Neural crest cell (in vitro differentiated cells): ENCODE data around the gene THOC3. TPM values are rescaled to one million over a fixed set of nuclear protein-coding genes. Genes with fewer than 3 reads are reported as not detected.
A peak's percentile ranks its signal among the peaks of the same experiment; 100 is the strongest.
"Not testable (repeated sequence)": the region's sequence is repeated elsewhere in the genome, so short reads cannot be mapped to it uniquely, and the experiment has no call there.

Experiments
- DNase-seq: peaks from one replicate; pipeline ENCODE4 v3.0.0; 2021; ENCODE audit warnings: low read depth, mixed read lengths, low spot score
- H3K27ac Mint-ChIP-seq: one replicate; pipeline ENCODE4 v1.8.0; 2021; ENCODE audit warnings: mild to moderate bottlenecking, mixed read lengths; ENCODE audit not compliant: unreplicated experiment
- H3K27me3 Mint-ChIP-seq: 2 replicates; pipeline ENCODE4 v1.8.0; 2021; ENCODE audit warnings: low read depth, mild to moderate bottlenecking, mixed read lengths
- H3K36me3 Mint-ChIP-seq: 2 replicates; pipeline ENCODE4 v1.8.0; 2021; ENCODE audit warnings: low read depth, mild to moderate bottlenecking, mixed read lengths
- H3K4me1 Mint-ChIP-seq: 2 replicates; pipeline ENCODE4 v1.8.0; 2021; ENCODE audit warnings: mixed read lengths
- H3K4me3 Mint-ChIP-seq: one replicate; pipeline ENCODE4 v1.8.0; 2021; ENCODE audit warnings: mild to moderate bottlenecking, mixed read lengths
- H3K9me3 Mint-ChIP-seq: 2 replicates; pipeline ENCODE4 v1.8.0; 2021; ENCODE audit warnings: mixed read lengths
- CTCF ChIP-seq: fragments of 200-600 bp; sonication (generic); conservative IDR thresholded peaks from 2 replicates; pipeline ENCODE4 v1.5.0; 2021; ENCODE audit warnings: antibody characterized with exemption, mild to moderate bottlenecking
- total RNA-seq: library from RNA; stranded (reverse); gene quantifications from 2 replicates; pipeline ENCODE4 v1.2.1, GENCODE V29; 2021

The THOC3 gene
- total RNA-seq, 1 donor from 2014 or later = 89.0 TPM

- H3K9me3 Mint-ChIP-seq, H3K4me1 Mint-ChIP-seq, H3K27ac Mint-ChIP-seq, H3K36me3 Mint-ChIP-seq, H3K27me3 Mint-ChIP-seq, DNase-seq: not testable (repeated sequence)
- H3K4me3 Mint-ChIP-seq = peak overlapping the region; percentile 88
These were observed 266 bp upstream of the THOC3 start for GRCh38 chr5:175968381-175968780.

DNA sequence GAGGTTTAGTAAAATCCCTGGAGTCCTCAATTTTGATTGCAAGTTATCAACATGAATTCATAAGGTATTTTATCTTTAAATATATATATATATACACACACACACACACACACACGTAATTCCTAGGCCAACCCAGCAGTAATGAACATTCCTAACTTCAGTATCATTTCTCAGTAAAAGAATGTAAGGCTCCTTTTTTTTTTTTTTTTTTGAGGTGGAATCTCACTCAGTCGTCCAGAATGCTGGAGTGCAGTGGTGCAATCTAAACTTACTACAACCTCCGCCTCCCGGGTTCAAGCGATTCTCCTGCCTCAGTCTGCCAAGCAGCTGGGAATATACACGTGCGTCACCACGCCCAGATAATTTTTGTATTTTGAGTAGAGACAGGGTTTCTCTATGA, 5.8 kb downstream of the THOC3 start:
- not testable (repeated sequence) for H3K4me3 Mint-ChIP-seq, DNase-seq, H3K27ac Mint-ChIP-seq, H3K4me1 Mint-ChIP-seq, H3K27me3 Mint-ChIP-seq, H3K9me3 Mint-ChIP-seq, H3K36me3 Mint-ChIP-seq

- not testable (repeated sequence) for H3K9me3 Mint-ChIP-seq, H3K4me3 Mint-ChIP-seq, DNase-seq, H3K4me1 Mint-ChIP-seq, H3K36me3 Mint-ChIP-seq, H3K27ac Mint-ChIP-seq, H3K27me3 Mint-ChIP-seq
These were observed 7.9 kb downstream of the THOC3 start for GRCh38 chr5:175960228-175960627.

GRCh38 chr5:175958515-175958914, 9.6 kb downstream of the THOC3 start:
- not testable (repeated sequence) for H3K27ac Mint-ChIP-seq, H3K4me3 Mint-ChIP-seq, H3K36me3 Mint-ChIP-seq, H3K27me3 Mint-ChIP-seq, H3K9me3 Mint-ChIP-seq, H3K4me1 Mint-ChIP-seq, DNase-seq

DNA sequence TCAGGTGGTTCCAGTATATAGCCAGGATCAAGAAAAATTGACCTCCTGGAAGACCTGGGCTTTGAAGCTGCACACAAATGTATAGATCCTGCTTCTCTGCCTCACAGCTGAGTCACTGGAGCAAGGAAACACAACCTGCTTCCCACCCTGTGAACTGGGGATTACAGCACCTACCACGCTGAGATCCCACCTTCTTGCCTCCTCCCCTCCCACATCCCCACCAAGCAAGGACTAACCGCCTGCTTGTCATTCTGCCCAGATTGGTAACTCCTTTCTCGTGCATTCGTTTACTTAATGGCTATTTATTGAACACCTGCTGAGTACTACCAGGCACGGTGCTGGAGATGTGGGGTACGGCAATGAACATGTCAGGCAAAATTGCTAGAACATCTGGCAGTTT, 14.0 kb downstream of the THOC3 start:
- not testable (repeated sequence) for H3K27me3 Mint-ChIP-seq, DNase-seq, H3K9me3 Mint-ChIP-seq, H3K4me1 Mint-ChIP-seq, H3K36me3 Mint-ChIP-seq, H3K4me3 Mint-ChIP-seq
- H3K27ac Mint-ChIP-seq = peak overlapping the region; percentile 19

DNA sequence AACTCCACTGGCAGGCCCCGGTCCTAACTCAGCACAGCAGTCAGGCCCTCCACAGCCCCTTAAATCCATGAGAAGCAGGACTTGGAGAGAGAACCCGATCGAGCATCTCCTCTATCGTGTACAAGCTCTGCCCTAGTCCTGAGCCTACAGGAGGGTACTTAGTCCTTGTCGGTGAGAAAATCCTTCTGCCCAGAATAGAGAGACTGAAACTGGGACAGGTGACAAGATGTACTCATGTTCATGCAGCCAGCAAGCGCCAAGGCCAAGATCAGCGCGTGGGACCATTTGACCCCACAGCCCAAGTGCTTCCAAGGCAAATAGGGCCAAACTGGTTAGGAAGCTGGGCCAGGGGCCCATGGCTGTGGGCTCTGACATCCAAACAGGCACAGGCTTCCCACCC, 15.3 kb downstream of the THOC3 start:
- H3K27ac Mint-ChIP-seq, H3K27me3 Mint-ChIP-seq: not testable (repeated sequence)

DNA sequence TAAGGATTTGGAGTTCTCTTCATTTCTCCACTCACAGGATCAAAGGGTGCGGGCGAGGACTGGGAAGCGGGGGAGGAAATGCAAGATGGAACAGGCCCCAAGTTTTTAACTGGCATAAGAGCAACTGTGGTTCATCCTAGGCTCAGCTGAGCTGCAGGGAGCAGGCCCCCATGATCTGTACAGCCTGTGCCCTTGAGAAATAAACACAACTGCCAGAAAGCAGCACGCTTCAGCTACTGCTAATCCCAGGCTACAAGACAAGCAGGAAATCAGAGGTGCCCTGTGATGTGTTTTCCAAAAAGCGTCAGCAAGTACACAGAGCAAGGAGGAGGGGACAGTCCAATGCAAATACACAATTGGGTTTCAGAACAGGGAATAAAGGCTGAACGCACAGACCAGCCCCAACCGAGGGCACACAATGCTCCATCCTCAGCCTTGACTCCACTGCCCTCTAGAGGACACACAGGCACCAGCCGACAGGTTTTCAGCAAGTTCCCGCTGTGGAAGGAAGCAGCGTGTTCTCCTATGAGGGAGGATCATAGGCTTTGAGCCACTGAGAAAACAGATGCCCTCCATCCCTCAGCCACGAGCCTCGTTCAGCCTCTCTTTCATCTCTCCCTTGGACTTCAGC, 16.7 kb downstream of the THOC3 start:
- not testable (repeated sequence) for H3K4me3 Mint-ChIP-seq, H3K9me3 Mint-ChIP-seq, H3K4me1 Mint-ChIP-seq, H3K36me3 Mint-ChIP-seq, H3K27me3 Mint-ChIP-seq, DNase-seq, H3K27ac Mint-ChIP-seq
- TF ChIP-seq CTCF = peak; percentile 23

More for the DNA sequence above, 15.3 kb downstream of the THOC3 start:
- DNase-seq, H3K4me1 Mint-ChIP-seq, H3K4me3 Mint-ChIP-seq, H3K36me3 Mint-ChIP-seq, H3K9me3 Mint-ChIP-seq: not testable (repeated sequence)

DNA sequence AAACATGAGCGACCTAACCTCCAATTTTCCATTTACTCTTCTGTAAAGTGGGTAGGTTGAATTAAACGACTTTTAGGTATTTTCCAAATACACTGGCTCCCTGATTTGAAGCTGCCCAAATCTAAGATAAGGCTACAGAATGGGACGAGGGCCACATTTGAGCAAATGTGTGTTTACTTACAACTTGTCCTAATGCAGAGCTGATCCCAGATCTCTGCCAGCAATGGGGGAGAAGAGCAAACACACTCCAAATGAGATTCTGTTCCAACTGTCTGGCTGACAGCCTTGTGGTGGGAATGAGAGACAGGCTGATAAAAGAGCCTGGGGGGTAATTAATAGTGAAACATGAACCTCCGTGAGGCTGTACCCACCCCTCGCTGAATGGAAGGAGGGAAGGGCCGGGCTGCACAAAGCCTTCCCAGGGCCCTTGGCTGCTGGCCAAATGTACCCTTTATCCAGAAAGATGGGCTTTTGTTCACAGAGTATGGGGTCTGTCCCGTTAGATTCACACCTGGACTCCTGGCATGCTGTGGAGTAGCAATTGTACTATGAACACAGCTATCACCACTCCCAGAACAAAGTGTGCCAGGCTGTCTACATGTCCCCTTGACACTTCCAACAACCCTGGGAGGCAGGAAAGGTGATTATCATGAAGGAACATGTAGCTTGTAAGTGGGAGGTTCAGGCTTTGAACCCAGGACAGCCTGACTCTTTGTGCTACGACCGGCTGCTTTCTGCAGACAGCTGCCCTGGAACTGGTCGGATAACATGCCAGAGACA, 19.6 kb downstream of the THOC3 start:
- H3K4me1 Mint-ChIP-seq = not testable (repeated sequence)

DNA sequence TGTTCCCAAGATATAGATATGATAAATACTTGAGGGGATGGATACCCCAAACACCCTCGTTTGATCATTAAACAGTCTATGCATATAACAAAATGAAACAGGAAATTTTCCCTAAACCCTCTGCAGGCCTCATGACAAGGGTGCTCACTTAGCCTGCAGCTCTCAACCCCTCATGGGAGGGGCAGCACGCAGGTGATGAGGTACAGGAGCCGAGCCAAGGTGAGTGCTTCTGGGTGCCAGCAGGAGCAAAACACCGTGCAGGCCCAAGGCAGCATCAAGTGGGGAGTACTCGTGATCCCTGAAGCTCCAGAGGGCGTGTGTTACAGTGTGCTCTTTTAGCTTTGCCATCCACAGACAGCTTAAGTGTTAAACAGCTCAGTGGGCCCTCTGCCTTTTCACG, 24.9 kb downstream of the THOC3 start:
- DNase-seq, H3K9me3 Mint-ChIP-seq, H3K4me3 Mint-ChIP-seq, H3K27ac Mint-ChIP-seq, H3K4me1 Mint-ChIP-seq, H3K27me3 Mint-ChIP-seq, H3K36me3 Mint-ChIP-seq: not testable (repeated sequence)

More for the DNA sequence above, 19.6 kb downstream of the THOC3 start:
- not testable (repeated sequence) for DNase-seq, H3K36me3 Mint-ChIP-seq, H3K27me3 Mint-ChIP-seq, H3K4me3 Mint-ChIP-seq, H3K27ac Mint-ChIP-seq, H3K9me3 Mint-ChIP-seq

DNA sequence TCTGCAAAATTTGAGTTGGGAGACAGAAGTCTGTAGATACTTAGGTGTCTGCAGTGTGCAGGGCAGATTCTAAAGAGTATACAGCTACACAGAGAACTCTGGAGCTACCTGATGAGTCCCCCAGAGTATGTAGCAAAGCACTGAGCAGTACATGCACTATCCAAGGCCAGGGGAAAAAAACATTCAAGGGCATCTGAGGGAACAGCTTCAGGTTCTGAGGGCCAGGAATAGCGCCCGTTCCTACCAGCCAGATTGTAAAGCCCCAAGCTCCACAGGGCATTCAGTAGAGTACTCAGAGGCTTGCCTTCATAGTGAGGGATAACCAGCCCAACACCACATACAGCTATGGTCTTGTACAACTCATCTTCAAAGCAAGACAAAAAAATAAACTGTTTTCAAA, 27.5 kb downstream of the THOC3 start:
- not testable (repeated sequence) for H3K4me1 Mint-ChIP-seq, H3K9me3 Mint-ChIP-seq, H3K4me3 Mint-ChIP-seq, H3K36me3 Mint-ChIP-seq, H3K27ac Mint-ChIP-seq, H3K27me3 Mint-ChIP-seq, DNase-seq

DNA sequence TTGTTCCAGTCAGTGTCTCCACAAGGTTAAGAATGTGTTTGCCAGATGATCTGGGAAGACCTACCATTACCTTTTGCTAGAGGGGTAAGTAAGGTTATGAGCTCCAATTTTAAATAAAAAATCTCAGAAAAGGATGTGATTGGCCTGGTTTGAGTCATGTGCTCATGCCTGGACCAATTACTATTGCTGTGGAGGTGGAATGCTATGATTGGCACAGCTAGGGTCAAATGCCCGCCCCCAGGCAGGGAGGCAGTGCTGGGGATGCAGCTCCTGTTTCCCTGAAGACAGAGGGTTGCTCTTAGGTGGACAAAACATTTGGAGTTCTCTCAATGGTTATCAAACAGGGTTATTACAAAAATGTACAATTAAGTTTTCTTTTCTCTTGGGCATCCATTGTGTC, 29.6 kb downstream of the THOC3 start:
- not testable (repeated sequence) for H3K4me3 Mint-ChIP-seq, H3K36me3 Mint-ChIP-seq, H3K9me3 Mint-ChIP-seq, DNase-seq, H3K4me1 Mint-ChIP-seq, H3K27me3 Mint-ChIP-seq, H3K27ac Mint-ChIP-seq

DNA sequence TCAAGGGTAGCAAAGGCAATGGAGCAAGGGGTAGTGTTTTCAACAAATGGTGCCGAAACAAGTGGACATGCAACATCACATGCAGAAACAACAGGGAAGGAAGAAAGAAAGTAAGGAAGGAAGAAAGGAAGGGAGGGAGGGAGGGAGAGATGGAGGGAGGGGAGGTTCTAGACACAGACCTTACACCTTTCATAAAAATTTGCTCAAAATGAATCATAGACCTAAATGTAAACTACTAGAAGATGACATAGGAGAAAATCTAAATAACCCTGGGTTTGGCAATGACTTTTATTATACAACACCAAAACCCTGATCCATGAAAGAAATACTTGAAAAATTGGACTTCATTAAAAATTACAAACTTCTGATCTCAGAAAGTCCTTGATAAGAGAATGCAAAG, 39.4 kb downstream of the THOC3 start:
- not testable (repeated sequence) for H3K36me3 Mint-ChIP-seq, H3K27me3 Mint-ChIP-seq, H3K4me3 Mint-ChIP-seq, H3K4me1 Mint-ChIP-seq, DNase-seq, H3K9me3 Mint-ChIP-seq, H3K27ac Mint-ChIP-seq

DNA sequence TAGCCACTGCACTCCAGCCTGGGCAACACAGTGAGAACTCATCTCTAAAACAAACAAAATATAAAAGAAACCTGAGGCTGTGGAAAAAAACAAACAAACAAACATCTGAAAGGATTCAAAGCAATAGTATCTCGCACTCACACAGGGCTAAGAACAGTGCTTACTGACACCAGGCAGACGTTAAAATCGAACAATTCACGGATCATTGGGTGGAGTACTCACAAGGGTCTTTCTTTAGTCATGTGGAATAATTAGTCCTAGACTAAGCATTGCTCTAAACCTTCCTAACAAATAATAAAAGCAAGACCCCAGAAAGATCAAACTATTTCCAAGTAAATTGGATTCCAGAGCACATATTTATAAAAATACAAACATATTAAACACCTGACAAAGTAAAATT, 43.0 kb downstream of the THOC3 start:
- H3K4me3 Mint-ChIP-seq, H3K4me1 Mint-ChIP-seq, H3K27ac Mint-ChIP-seq, H3K9me3 Mint-ChIP-seq, DNase-seq, H3K36me3 Mint-ChIP-seq, H3K27me3 Mint-ChIP-seq: not testable (repeated sequence)
